NCI-H2029 treated with DMSO at 0.1 percent for 48 hours (cell line): ENCODE data around the gene MUC7.
"Not testable (repeated sequence)": the region's sequence is repeated elsewhere in the genome, so short reads cannot be mapped to it uniquely, and the experiment has no call there.

ENCODE experiments used
- DNase-seq: peaks from one replicate; lab custom pipeline; 2025; lab: John Stamatoyannopoulos, UW

The MUC7 gene

DNA sequence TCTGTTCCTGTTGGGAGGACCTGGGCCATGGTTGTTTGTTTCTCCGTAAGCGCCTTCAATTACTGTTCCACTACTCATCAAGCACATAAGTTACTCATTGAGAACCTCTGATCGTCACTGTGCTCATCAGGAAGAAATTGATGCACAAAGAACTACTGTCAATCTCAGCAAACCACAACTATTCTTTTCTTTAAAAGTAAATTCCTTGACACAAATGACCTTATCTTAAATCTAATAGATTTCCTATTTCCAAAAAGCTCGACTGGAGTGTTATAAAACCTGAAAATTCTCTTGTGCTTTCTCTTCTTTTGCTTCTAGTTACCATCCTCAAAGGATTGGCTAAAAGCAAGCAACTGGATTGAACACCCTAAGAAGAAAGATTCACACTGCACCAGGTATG lies at the start of gene MUC7:
MUC7 (plus strand) TSS at position 301 of the 400 bp plus-strand sequence. CDS start 1,825 bp downstream, outside the sequence.
- no peak for DNase-seq

DNA sequence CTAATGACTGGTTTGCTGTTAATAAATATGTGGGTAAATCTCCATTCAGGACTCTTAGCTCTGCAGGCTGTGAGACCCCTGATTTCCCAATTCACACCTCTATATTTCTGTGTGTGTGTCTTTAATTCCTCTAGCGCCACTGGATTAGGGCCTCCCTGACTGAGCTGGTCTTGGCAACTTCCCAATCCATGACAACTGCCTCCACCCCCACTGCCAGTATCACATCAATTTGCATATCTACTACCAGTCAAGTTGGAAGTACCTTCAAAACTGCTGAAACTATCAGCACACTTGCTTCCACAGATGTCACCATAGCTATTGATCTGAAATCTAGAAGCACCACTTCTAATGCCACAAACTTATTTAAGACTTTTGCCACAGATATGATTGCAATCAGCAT lies 46.7 kb upstream of the MUC7 start:
- DNase-seq = no peak

DNA sequence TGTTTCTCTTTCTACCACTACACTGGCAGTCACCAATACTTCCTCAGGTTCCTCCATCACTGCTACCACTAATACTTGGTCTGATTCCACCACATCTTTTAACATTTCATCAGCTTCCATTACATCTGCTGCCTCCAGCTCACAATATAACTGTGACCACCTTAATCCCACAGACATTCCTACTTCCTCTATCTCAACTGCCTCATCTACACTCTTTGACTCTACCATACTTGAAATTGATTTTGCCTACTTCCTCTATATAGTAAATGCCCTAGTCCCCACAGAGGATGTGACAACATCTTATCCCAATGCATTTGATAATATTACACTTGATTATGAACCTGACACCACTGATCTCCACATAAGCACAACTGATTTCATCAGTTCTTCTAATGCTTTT lies 45.2 kb upstream of the MUC7 start:
- no peak for DNase-seq

DNA sequence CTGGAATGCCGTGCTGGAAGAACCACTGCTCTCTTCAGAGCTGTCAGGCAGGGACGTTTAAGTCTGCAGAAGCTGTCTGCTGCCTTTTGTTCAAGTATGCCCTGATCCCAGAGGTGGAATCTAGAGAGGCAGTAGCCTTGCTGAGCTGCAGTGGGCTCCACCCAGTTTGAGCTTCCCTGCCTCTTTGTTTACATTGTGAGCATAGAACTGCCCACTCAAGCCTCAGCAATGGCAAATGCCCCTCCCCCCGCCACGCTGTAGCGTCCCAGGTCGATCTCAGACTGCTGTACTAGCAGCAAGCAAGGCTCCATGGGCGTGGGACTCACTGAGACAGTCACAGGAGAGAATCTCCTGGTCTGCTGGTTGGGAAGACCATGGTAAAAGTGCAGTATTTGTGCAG lies 34.8 kb upstream of the MUC7 start:
- DNase-seq = no peak

DNA sequence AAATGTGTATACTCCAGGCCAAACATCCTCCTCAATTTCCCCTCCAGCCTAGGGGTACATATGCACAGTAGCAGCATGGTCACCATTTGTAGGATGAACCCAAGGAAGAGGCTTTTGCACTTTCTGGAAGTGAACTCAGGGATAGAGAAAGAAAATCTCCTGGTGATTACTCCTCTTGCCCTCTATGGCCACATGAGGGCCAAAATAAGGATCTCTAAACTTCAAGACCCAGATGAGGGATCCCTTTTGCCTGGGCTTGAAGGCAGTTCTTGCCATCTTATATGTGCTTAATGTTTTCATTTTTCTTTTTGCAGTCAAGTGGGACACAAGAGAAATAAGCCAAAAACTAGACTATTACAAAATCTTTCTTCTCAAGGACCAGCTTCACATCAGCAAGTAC lies 29.5 kb upstream of the MUC7 start:
- DNase-seq = no peak

DNA sequence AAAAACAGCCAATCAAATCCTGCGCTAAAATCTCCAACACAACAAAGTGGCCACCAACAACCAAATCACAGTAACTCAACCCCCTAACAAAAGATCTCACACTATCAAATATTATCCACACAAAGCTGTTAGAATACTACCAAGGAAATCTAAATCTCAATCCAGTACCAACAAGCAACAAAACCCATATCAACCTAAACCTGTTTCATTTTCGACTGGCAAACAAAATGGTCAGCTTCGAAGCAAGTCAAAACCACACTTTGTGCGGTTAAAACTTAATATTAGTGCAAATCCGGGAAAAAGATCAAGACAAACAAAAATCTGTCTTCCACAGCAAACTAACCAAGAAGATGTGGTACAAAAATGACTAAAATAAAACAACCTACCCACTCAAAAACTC lies 28.7 kb upstream of the MUC7 start:
- no peak for DNase-seq

DNA sequence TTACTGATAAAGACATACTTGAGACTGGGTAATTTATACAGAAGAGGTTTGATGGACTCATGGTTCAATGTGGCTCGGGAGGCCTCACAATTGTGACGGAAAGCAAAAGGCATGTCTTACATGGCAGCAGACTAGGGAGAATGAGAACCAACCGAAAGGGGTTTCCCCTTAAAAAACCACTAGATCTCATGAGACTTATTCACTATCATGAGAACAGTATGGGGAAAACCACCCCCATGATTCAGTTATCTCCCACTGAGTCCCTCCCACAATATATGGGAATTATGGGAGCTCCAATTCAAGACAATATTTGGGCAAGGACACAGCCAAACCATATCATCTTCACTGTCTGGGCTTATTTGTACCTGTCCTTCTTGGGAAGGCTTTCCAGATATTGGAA lies 22.8 kb upstream of the MUC7 start:
- no peak for DNase-seq

DNA sequence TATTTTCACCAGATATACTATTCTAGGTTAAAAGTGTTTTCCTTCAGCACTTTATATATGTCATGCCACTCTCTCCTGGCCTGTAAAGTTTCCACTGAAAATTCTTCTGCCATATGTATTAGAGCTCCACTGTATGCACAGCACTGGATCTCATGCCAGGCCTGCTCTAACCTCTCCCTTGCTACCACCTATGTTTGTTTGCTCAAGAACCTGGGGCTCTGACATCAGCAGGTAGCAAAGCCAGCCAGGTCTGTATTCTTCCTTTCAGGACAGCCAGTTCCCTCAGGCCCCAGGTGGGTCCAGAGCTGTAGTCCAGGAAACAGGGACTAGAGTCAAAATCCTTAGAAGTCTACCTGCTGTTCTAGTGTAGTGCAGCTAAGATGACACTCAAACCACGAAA lies 19.1 kb upstream of the MUC7 start:
- DNase-seq = peak; percentile 48

DNA sequence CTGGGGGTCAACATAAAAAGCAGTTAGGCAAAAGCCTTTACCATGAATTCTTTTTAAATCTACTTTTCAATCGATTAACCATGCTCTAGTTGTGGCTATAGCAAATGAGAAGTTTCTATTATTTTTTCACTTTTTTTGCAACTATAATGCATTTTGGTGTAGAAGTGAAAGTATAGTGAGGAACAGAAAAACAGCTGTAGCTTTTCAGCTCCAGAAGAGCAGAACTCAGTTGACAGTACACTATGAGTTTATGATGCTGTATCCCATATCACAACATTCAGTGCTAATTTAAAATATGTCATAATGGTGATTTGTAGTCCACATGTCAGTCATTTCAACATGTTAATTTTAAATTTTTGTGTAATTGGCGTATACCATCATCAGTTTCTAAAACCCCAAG lies 8.7 kb upstream of the MUC7 start:
- DNase-seq = no peak

DNA sequence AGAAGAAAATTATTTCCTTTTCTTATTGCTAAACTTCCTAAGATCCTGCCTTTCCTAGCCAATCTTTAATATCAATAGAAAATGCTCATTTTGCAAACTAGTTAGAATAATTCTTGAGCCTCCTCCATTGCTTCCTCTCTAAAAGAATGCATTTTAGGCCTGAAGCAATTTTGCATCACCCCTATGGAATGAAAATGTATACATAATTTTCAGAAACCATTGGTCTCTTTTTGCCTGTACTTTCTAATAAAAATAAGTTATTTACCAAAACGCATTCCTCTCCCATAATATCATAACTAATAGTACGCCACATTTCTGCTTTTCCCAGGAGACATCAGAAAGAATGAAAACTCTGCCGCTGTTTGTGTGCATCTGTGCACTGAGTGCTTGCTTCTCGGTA lies 1.7 kb downstream of the MUC7 start:
- no peak for DNase-seq

DNA sequence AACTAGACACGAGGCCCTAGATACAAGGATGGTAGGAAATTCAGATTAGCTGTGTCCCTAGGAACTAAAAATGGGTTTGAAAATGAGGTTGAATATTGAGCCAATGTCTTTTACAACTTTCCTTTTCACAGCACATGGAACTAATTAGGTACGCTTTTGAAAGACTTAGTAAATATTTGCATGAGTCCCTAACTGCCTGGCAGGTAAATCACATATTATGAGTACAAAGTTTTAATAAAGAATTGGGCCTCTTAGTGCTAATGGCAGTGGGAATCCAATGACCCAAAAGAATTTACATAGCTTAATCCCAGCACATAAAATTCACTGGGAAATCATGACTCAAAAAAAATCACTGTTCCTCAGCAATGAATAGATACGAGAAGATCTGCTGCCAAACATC lies 16.8 kb downstream of the MUC7 start:
- DNase-seq = no peak

DNA sequence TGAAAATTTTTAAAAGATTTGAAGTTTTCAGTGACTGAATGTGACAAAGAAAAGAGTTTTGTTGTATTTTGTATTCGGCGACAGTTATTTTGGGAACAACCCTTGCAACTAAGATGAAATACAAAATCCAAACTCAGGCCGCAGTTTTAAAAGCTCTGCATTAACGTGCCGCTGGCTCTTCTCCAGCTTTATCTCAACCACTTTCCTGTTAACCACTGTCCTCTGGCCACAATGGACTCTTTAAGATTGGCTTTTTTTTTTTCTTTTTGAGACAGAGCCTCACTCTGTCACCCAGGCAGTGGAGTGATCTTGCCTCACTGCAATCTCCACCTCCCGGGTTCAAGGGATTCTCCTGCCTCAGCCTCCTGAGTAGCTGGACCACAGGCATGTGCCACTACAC lies 24.2 kb downstream of the MUC7 start:
- DNase-seq = no peak

DNA sequence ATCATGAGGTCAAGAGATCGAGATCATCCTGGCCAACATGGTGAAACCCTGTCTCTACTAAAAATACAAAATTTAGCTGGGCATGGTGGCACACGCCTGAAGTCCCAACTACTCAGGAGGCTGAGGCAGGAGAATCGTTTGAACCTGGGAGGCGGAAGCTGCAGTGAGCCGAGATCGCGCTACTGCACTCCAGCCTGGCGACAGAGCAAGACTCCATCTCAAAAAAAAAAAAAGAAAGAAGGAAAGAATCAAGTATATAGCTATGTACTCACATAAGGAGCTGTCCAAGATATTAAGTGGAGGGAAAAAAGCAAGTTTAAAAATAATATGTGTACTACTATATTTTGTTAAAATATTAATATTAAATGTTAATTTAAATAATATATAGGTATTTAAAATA lies 29.8 kb downstream of the MUC7 start:
- not testable (repeated sequence) for DNase-seq

DNA sequence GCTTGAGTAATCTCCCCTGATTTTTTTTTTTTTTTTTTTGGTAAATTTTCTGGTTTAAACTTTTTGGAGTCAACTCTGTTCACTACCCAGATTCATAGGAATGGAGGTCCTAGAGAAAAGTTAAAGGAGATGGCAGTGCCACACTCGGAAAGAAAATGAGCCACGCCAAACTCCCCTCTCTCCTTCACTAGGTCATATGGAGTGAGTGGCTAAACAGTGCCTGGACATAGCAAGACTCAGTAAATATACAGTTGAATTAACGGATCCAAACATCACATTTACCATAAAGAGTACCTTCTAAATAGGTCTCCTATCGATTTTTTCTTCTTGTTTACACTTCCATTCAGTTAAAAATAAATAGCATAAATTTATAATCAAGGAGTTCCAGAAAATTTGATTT lies 32.7 kb downstream of the MUC7 start:
- no peak for DNase-seq

DNA sequence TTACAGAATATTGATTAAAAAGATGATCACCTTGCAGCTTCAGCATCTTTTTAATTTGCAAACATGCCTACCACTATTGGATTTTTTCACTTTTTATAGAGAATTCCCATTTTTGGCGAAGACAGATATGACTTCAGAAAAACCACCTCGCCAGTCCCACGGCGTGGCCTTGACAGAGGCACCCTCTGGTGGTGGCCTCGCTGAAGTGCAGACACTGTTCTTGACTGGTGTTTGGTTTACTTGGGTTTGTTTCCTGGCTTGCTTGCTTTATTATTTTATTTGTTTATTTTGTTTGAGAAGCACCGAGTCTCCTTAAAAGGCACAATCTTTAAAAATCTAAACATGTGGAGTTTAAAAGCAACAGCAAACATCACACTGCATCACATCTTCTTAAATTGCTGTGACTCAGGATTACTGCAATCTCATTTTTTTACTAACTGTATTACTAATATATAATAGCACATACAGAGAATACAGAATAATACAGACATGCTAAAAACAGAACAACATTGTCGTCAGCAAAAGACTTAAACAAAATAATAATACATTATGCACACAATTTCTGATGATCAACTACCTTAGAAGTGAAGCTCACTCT lies 33.3 kb downstream of the MUC7 start:
- peak; percentile 29 for DNase-seq

DNA sequence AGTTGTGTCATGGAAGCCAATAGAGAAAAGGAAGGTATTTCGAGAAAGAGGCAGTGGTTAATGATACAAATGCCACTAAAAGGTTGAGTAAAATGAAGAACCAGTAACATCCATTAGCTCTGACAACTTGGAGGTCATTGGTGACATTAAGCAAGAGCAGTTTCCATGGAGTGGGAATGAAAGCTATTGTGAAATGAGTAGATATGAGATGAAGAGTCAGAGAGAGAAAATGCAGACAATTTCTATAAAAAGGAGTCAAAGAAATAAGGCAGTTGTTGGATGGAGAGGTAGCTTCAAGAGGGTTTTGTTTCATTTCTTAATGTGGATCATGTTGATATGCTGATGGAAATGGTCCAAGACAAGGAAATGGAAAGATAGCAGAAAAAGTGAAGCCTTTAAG lies 36.8 kb downstream of the MUC7 start:
- no peak for DNase-seq

DNA sequence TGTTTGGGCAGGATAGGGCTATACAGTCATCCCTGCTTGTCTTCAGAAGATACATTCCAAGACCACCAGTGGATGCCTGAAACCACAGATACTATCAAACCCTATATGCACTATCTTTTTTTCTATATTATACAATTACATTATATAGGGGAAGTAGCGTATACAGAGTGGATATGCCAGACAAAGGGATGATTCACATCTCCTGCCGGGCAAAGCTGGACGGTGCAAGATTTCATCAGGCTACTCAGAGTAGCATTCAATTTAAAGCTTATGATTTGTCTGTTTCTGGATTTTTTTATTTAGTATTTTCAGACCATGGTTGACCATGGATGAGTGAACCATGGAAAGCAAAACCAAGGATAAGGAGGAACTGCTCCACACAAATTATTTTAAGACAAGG lies 39.4 kb downstream of the MUC7 start:
- DNase-seq = no peak

DNA sequence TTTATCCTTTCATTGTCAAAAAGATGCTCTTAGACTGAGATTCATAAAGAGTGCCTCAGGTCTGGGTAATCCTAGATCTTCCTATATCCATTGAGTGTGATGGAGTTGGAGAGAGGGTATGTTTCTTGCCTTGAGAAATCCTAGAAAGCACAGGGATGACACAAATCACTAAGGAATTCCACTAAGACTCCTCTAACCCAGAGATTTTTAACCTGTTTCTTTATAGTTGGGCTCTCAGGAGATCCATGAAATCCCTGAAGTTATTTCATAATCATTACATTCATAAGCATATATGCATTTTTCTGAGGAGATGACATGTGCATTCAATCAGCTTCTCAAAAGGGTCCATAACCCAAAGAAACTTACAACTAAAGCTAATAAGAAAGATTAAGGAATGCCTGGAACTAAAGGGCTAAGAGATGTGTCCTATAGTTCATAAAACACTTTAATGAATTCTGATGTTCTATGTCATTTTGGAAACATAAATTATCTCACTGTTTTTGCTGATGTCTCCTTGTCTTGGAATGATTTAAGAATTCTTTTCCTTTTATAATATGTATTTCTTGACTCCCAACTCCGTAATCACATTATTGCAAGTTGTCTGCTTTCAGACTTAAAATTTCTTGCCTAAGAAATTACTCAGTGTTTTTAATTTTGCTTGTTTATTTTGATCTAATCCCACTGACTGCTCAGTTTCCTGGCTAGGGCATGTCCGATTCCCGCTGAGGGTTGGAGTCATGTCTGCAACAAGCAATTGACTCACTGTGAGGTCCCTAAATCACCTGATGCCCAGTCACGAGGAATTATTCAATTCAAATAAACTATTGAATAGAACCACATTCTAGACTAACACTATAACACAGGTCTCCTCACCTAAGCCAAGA lies 43.6 kb downstream of the MUC7 start:
- no peak for DNase-seq

DNA sequence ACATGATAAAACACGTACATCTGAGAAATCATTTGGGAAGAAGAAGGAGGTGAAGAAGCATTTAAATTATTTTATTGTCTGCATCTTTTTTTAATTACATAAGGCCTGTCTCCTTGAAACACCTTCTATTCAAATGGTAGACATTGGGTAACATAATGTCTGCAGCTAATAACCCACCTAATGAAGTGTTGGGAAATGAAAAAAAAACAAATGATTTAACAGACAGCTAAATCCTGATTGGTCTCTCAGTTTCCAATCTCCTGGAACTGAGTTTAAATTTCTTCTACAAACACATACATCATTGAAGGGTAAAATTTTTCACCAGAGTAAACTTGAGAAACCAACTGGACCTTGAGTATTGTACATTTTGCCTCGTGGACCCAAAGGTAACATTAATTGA lies 46.3 kb downstream of the MUC7 start, which contains the start of gene AMTN:
AMTN (plus strand) TSS at position 301 of the 400 bp plus-strand sequence. CDS start 209 bp downstream, outside the sequence.
- no peak for DNase-seq

DNA sequence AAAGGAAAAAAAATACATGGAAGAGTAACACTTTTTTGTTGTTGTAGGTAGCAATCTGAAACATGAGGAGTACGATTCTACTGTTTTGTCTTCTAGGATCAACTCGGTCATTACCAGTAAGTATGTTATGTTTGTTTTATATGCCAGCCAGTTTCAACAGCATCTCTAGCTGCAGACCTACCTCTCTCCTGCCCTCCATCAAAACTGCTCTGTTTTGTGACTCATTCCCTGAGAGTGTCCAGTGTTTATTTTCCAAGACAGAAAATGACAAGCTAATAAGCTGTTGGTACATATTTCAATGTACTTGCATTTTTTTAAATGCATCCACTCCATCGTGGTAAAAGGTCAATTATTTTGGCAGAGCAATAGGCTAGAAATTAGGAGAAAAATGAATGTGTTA lies 46.7 kb downstream of the MUC7 start:
- DNase-seq = no peak

DNA sequence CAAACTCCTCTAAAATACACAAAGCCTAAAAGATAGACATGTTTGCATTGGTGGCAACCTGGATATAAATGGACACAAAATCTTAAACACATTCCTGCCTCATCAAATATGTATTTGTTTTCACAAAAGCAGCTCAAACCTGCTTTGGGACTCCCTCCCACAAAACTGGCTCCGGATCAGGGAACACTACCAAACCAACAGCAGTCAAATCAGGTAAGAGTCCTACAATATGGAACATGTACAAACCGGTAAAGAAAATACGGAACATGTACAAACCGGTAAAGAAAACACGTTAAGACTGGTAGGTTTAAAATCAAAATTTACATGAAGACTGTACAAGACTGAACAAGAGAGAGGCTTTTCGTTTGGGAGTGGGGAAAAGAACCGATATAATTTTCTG lies 50.6 kb downstream of the MUC7 start:
- DNase-seq = no peak

DNA sequence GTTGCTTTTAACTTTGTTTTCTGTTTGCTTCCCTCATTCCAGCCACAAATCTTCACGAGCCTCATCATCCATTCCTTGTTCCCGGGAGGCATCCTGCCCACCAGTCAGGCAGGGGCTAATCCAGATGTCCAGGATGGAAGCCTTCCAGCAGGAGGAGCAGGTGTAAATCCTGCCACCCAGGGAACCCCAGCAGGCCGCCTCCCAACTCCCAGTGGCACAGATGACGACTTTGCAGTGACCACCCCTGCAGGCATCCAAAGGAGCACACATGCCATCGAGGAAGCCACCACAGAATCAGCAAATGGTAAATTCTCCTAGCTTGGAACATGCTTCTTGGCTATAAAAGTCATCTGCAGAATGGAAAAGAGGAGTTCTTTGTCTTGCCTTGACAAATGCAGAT lies 59.0 kb downstream of the MUC7 start:
- no peak for DNase-seq

DNA sequence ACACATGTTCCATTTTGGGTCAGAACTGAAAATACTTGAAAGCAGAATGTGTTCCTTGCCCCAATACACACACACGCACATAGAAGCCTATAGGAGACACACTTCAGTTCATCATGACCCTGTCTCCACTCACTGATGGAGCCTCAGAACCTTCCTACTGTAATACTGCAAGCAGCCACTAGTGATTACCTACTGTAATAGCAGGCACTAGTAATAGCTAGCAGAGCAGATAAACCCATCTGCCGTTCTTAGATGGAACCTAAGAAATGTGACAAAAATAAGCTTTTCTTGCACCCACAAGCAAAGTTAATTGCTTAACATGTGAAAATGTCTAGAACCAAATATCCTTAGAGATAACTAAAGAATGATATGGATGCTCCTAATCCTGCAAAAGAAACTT lies 60.0 kb downstream of the MUC7 start:
- DNase-seq = no peak
